Measurements from ENCODE around the gene CENPP.

GRCh38 chr9:92342825-92343488, 17.2 kb downstream of the CENPP start:
- no peak for TF ChIP-seq CTCF (IDR thresholded peaks at IDR 0.05)
- TF ChIP-seq POLR2A (IDR thresholded peaks at IDR 0.05) = no peak

Measured in body of pancreas (tissue), 4 donors.